GM19328 (cell line): Measurements from ENCODE around the gene ANKIB1.
"Not testable (repeated sequence)": the region's sequence is repeated elsewhere in the genome, so short reads cannot be mapped to it uniquely, and the experiment has no call there.

Experiments
- ATAC-seq: cut with Tn5 transposase; IDR thresholded peaks from one replicate; pipeline ENCODE4 v1.9.1; 2021; ENCODE audit warnings: mild to moderate bottlenecking, moderate library complexity; ENCODE audit not compliant: unreplicated experiment

ANKIB1 gene

GRCh38 chr7:92400013-92400412, 154.2 kb downstream of the ANKIB1 start:
- no peak for ATAC-seq

DNA sequence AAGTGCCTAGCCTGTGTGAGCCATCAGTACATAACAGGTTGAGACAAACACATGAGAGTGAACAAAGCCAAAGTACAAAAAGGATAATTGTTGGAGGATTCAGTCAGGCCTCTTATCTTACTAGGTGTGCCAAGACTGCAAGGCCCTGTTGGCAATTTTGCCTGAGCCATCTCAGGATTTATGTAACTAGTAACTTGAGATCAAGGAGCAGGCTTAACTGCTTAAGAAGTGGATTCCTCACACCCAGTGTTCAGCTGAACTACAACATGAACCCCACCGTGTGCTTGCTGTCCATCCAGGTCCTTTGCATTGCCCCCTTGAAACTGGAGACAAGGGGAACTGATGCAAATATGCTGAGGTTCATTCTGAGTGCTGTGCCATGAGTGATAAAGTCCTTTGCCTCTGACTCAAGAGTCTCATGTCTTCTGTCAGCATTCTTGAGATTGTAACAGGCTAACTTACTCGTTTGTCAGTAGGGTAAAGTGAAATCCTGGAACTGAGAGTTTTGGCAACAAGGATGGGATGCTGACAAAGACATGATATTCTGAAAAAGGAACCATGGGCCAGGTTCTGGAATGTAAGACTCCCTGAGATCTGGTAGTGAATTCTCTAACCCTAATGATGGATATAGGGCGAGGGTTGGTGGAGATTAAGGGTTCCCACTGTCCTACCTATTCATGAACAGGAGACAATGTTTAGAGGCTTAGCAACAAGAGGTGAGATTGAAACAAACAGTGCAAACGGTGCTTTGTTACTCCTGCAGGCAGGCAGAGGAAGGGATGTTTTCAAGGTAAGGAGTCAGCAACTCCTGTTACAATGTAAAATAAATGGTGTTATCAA, 157.4 kb downstream of the ANKIB1 start:
- ATAC-seq, result no peak

- ATAC-seq, result no peak
Observed at GRCh38 chr7:92403760-92404074, 157.9 kb downstream of the ANKIB1 start.

DNA sequence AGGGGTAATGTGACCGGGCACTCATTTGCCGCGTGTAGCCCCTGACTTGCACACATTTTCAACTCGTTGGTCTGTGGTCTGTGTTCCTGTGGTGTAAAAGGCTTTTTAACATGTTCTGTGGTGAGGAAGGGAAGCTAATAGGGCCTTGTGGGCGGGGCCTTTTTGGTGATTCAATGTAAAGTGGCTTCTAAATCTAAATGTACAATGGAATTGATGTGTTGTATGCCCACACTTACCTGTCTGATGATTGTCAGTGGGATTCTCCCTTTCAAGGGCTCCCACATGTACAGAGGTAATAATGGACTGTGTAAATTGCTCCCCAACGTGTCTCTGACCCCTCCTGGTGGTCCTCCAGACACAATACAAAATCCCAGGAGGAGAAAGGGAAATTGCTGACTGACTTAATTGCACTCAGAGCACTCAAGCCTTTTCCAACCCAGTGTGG, 158.4 kb downstream of the ANKIB1 start:
- ATAC-seq, result no peak

GRCh38 chr7:92409357-92409756, 163.6 kb downstream of the ANKIB1 start:
- ATAC-seq, result no peak

- ATAC-seq, result not testable (repeated sequence)
Observed at GRCh38 chr7:92410162-92410561, 164.4 kb downstream of the ANKIB1 start.

DNA sequence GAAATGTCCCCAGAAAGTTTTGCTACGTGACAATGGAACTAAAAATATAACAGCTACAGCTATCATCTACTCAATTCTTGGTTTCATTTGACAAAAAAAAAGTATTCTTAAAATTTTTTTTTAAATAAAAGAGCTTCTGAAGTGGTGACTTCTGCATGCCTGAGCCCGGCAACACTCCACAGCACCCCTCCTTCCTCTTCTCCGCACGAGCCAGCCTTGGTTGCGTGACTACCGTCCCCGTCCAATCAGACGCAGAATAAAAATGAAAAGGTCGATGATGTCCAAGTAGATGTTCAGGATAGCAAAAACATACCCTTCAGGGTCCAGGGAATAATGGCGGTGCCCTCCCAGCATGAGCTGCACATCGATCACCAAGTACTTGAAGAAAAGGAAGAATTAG, 167.0 kb downstream of the ANKIB1 start:
- ATAC-seq, result no peak

DNA sequence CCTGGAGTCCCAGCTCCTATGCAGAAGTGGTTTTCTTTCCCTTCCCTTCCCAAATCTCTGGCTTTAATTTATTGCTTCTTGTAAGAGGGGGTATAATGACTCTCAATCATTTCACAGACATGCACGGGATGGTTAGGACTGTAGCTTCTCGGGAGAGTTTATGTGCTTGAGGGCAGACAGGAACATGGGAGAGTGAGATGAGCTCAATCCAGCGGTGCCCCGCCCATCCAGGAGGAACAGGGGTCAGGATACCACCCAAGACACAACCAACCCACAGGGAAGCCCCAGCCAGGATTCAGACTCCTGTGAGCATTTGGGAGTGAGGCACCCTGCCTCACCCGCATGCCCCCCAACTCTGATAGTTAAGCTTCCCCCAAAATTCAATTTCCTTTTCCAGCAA, 167.8 kb downstream of the ANKIB1 start:
- no peak for ATAC-seq

DNA sequence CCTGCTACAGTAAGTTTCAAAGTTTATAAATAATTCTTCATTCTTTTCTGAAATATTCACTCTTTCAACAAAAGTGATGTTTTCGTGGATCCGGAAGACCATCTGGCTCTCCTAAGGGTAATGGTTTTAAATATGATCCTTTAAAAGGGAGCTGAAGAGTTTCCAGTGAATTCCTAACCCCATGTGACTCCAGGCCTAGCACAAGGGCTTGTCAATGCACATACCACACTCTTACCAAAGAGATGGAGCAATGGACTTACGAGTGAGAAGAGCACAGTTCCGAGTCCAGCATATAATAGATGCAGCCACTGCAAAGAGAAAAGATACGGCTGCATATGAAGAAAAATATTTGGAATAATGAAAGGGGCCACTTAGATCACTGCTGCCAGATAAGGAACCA, 169.5 kb downstream of the ANKIB1 start:
- no peak for ATAC-seq

GRCh38 chr7:92417913-92418312, 172.1 kb downstream of the ANKIB1 start:
- no peak for ATAC-seq

GRCh38 chr7:92421676-92422435, 176.1 kb downstream of the ANKIB1 start:
- no peak for ATAC-seq

DNA sequence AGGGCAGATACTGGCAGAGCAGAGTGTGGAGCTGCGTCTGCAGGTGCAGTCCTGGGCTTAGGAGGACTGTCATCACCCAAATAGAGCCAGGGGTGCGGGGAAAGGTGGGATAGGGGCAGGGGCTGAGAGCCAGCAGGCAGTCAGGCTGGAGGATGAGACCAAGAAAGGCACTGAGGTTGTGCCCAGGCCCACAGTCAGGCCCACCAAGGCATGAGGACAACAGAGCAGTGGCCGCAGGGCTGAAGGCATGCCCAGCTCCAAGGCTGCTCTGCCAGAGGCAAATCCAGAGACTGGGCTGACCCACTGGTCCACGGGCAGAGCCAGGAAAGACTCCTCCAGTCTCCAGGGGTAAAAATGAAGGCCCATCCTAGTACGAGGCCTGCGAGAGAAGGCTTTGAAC, 177.2 kb downstream of the ANKIB1 start:
- ATAC-seq, result no peak

DNA sequence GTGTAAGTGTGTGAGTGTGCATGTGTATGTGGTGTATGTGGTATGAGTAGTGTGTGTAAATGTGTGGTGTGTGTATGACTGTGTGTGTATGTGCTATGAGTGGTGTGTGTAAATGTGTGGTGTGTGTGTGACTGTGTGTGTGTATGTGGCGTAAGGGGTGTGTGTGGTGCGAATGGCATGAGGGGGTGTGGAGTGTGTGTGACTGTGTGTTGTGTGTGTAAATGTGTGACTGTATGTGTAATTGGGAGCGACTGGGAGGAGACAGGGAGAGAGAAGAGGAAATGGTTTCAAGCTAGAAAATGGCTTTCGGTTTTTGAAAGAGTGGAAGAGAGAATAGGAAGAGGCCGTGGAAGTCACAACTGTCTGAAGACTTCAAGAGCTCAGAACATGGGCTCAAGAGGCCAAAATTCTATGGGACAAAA, 177.9 kb downstream of the ANKIB1 start:
- ATAC-seq, result no peak

- ATAC-seq, result no peak
Observed at GRCh38 chr7:92425311-92425947, 179.7 kb downstream of the ANKIB1 start.

GRCh38 chr7:92427193-92427592, 181.4 kb downstream of the ANKIB1 start:
- no peak for ATAC-seq

- no peak for ATAC-seq
Observed at GRCh38 chr7:92432299-92432946, 186.6 kb downstream of the ANKIB1 start.

- no peak for ATAC-seq
Observed at GRCh38 chr7:92433019-92433418, 187.2 kb downstream of the ANKIB1 start.

GRCh38 chr7:92435542-92435941, 189.8 kb downstream of the ANKIB1 start:
- no peak for ATAC-seq

- no peak for ATAC-seq
Observed at GRCh38 chr7:92436612-92437445, 191.1 kb downstream of the ANKIB1 start.

- ATAC-seq, result no peak
Observed at GRCh38 chr7:92437956-92438491, 192.2 kb downstream of the ANKIB1 start.
